NCI-H2171 treated with DMSO at 0.1 percent for 48 hours (cell line): Measurements from ENCODE around the gene RNASE8.

Experiments
- DNase-seq: peaks from one replicate; lab custom pipeline; 2025; lab: John Stamatoyannopoulos, UW

RNASE8 gene

DNA sequence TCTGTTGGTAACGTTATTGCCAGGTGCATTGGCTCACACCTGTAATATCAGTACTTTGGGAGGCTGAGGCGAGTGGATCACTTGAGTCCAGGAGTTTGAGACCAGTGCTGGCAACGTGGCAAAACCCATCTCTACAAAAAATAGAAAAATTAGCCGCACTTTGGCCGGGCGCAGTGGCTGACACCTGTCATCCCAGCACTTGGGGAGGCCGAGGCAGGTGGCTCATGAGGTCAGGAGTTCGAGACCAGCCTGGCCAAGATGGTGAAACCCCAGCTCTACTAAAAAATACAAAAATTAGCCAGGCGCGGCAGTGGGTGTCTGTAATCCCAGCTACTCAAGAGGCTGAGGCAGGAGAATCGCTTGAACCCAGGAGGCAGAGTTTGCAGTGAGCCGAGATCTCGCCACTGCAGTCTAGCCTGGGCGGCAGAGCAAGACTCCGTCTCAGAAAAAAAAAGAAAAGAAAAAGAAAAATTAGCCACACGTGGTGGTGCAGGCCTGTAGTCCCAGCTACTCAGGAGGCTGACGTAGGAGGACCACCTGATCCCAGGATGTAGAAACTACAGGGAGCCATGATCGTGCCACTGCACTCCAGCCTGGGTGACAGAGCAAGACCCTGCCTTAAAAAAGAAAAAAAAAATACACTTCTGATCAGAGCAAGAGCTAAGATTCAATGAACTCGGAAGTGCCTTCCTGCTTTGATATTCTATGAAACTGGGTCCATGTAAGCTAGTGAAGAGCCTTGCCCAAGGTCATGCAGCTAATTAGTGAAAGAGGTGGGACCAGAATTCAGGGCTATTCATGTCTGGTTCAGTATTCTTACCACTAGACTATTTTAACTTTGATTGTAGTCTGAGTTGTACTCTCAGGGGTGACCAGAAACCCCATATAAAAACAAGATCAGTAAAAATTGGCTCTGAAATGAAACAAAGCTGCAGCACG is 4.2 kb upstream of the RNASE8 start:
- no peak for DNase-seq

DNA sequence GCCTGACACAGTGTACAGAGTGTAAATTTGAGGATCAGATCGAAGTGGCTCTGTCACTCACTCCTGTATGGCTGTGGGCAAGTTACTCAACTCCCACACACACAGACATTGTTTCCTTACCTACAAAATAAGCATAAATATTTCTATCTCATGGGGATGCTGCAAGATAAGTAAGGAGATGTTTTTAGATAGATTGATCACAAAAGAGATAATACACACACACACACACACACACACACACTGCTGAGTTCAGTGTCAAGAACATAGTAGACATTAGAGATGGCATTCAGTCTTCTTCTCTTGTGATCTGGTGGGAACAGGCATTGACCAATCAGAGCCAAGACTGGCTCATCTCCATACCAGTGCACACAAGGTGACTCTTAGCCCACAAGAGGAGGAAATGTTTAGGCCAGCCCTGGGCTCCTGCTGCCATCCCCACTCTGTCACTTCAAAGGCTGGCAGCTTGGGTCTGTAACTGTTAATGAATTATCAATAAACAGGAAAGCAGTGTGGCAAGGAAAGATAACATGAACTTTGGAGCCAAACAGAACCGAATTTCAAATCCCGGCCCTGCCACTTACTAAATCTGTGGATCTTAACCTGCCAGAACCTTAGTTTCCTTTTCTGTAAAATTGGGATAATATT is 3.4 kb upstream of the RNASE8 start:
- no peak for DNase-seq

DNA sequence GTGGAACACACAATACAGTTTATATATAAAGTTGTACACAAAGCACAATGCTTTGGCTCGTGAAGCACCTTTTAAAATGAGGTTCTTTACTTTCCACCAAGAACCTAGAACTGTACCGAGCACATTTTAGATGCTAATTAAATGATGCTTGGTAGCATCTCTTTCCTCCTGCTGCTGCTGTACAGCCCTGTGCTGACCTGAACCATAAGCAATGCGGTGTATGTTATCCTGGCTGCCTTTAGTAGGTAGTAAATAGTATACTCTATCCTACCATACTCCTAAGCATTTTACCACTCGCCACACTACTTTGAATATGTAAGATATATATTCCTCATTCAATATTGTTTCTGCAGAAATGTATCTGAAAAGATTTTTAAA is 2.9 kb upstream of the RNASE8 start:
- no peak for DNase-seq

DNA sequence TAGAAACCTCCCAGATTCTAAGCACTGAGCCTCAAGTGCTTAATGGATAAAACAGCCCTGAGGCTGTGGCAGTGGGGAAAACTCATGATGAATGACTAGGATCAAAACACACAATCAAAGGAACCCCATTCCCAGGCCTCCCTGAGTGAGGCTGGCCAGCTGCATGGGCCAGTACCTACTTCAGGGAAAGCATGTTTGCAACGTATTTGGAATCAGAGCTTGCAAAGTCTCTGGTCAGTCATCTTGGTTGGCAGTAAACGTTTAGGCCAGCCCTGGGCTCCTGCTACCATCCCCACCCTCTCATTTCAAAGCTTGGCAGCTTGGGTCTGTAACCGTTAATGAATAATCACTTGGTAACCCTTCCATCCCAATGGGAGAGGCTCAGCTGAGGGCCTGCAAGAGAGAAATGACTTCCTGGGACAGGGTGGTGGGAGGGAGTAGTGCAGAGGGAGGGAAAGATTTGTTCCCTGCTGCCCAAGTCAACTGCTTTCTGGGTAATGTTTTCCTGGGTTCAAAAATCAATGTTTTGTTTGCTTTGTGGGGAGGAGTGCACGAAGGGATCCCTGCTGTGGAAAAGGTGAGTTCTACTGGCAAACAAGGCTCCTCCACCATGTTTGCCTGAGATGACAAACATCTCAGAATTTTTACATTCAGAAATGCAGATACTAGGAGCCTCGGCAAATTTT is 2.0 kb upstream of the RNASE8 start:
- no peak for DNase-seq

DNA sequence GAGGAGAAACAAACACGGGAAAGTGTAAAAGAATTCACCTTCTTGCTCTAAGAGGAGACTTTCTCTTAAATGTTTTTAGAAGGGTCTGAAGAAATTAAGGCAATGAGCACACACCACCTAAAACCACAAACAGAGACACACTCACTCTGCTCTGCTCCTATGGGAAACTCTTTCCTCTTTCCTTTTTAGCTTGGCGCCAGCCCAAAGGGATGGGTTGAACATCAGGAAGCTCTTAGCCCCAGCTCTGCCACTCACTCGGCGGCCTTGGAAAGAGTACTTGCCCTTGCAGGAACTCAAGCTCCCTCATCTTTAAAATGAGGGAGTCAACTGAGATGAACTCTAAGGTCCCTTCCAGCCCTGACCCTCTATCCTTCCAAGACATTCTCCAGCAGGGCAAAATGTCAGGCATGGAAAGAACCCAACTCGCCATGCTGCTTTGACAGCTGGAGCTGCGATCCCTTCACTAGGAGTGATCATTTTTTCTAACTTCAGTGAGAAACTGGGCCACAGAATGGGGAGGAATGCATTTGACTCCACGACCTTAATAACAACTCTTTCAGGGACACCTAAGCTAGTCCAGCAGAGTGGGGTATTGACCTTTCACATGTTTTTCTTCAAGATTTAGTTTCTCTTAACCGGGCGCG is 980 bp upstream of the RNASE8 start:
- no peak for DNase-seq

DNA sequence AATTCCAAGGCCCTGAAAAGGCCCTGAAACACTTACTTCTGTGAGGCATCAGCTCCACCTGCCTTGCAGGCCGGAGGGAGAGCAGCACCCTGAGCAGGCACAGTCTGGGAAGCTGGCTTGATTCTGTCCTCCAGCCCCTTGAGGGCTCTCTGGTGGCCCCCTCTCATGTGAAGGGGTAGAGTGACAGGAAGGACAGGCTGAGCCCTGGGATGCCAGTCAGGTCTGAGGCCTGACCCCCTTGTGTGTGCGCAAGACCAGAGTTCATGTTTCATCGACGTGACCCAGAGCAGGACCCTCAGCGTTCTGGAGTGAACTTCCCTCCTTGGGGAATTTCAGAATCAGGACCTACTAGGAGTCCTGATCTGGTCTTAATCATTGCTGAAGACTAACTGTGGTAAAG is 1.3 kb downstream of the RNASE8 start:
- DNase-seq = no peak

DNA sequence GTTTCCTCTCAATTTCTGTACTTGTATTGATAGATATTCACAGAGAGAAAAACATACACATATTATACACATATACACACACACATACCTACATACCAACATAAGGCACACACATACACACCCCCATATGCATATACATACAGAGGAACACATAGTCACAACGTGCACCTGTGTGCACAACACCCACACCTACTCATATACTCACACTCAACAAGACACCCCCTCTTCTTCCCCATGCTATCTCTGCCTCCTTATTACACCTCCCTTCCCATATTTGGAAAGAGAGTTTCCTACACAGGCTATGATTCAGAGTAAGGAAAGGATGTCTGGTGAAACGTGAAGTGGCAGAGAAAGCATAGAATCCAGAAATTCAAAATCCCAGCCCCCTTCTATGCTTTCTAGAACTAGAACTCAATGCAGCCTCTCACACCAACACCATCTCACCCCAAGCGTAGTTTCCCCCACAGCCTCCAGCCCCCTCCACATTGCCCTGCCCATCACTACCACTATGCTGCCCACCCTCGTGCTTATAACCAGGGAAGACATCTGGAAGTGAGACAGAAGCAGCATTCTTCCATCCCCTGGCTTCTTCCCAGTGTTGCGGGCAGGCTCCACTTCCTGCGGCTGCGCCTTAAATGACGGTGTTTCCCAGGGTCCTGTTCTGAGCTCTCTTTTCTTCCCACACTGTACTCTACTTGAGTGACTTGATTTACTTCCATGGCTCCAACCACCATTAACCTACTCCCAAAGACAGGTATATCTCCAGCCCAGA is 2.4 kb downstream of the RNASE8 start:
- no peak for DNase-seq

DNA sequence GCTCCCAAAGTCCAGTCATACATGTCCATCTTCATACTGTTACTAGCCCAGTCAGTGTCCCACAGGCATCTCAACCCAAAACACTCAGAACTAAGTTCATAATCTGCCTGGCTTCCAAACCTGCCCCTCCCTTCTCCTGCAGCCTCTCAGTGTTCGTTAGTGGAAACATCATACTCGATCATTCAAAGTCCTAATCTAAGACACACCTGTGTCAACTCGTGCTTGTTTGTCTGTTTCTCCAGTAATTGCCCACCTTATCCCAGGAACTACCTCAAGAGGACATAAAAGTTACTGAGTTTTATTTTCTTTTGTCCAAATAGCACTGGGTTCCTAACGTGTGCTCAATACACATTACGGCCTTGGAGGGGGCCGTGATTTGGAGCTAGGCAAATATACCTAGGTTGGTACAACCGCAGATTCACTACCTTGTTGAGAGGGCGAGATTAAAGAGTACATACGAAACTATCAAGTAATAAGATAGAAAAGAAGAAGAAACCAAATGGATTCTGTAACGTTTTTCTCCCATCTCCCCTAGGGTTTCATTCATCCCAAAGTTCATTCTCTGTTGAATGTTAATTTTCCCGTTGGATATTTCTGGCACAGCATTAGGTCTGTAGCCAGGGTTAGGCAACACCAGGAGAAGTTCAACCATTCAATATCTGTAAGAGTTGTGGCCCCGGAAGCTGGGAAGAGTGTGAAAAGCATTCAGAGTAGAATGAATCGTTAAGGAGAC is 3.2 kb downstream of the RNASE8 start:
- DNase-seq = no peak

DNA sequence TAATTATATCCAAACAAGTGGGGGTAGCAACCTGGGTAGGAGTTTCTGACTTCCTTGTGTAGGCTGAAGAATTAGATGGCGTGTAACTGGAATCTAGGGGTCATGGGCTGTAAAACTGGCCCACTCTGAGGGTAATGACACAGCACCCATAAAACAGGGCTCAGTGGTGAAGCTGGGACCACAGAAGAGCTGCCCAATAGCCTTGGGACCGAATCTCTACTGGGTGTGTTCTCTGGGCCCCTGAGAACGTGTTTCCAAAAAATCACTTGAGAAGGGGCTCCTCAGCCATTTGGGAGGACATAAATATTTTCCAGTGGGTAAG is 3.7 kb downstream of the RNASE8 start:
- DNase-seq = no peak

DNA sequence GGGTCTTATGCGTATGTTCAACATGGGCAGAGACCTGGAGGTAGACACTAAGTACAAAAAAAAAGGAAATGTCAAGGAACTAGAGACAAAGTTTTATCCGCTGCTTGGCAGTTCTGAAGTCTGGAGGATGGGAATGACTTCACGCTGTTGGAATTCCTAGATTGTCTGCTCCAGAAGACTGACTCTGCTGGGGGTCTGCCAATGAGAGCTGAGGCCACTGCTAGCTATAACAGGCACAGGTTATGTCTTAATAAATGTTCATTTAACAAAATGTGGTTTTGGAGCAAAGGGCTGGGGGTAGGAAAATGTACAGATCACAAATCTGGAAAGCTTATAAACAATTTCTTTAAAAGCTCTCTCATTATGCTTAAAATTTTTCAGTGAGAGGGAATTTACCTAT is 5.9 kb downstream of the RNASE8 start:
- DNase-seq = no peak

DNA sequence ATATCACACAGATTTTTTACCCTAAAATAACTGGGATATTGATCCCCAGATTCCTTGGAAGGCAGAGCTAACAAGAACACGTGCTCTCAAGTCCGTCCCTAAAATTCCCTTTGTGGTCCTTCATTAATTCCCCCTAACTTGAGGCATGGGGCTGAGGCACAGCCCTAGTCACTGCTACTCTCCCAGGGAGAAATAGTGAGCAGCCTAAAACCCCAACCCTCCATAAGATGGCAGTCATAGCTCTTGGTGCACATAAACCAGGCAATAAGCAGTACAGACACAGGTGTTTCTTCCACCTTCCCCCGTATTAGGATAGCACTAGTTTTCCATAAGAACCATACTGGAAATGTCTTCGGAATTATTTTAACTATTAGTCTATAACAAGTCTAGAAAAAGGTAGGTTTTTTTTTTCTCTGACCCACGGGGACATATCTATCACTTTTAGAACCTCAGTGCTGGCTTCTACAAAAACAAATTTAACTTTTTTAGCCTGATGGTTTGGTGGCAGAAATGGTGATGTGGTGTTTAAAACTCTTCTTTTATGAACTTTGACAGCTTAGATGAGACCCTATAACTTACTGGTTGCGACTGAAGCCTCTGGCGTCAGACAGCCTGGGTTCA is 9.4 kb downstream of the RNASE8 start:
- DNase-seq = peak; percentile 81

DNA sequence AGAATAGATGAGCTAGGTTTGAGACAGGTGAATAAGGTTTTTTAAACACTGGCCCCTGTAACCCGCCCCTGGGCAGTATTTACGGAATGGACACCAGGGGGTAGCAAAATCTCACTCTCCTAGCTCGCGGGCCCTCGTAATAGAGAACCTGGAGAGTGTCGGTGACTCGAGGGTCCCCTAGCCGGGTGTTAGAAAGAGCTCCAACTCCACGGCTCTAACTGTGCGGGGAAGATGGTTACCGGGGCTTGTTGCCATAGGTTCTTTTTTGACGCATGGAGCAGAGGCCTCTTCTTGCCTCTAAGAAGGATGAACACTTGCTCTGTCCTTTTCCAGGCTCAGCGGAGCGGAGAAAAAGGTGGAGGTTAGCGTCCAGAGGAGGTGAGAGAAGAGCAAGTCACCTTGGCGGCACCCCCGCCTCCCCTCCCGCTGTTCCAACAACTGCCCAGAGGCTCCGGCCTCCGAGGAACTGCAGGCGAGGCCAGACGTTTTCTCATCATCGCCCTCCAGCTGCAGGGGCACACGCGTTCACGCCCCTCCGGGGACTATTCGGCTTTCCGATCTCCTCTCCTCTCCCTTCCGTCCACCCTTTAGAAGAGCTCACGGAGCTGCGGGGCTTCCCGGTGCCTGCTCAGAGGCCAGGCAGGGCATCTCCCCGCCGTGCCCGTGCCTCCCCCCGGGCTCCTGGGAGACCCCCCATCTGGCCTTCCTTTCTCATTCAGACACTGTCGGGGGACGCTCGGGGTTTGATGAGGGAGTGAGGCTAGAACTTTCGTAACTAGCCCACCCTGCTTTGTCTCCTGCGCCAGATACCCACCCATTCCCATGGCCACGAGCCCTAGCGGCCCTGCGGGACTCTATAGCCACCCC is 11.1 kb downstream of the RNASE8 start:
- peak; percentile 91 for DNase-seq

DNA sequence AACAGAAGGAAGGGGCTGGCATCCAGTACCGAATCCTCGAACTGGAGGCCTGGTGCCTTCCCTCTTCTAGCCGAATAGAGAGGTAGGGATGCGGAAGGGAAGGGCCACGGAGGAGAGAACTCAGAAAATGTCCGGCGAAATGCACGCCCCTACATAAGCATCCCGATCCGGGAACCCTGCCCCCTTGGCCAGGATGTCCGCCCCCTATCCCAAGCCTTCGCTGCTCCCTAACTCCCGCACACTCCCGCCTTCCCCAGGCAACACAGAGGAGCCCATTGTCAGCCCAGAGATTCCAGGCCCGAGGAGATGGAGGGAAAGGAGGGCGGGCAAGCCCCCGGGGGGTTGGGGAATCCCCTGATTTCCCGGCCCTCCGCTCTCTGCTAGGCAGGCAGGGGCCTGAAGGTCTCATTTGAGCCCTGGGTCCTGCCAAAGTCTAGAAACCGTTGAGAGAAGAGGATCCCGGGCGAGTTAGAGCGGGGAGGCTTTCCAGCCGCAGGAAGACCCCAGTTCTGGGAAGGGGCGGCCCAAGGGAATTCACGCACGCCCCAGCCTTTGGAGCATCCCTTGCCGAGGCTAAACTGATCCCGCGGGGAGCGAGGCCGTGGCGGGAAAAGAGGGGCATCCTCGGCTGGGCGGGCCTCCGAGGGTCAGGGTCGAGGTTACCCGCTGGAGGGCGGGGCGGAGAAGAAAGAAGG is 11.9 kb downstream of the RNASE8 start:
- DNase-seq = peak; percentile 66

DNA sequence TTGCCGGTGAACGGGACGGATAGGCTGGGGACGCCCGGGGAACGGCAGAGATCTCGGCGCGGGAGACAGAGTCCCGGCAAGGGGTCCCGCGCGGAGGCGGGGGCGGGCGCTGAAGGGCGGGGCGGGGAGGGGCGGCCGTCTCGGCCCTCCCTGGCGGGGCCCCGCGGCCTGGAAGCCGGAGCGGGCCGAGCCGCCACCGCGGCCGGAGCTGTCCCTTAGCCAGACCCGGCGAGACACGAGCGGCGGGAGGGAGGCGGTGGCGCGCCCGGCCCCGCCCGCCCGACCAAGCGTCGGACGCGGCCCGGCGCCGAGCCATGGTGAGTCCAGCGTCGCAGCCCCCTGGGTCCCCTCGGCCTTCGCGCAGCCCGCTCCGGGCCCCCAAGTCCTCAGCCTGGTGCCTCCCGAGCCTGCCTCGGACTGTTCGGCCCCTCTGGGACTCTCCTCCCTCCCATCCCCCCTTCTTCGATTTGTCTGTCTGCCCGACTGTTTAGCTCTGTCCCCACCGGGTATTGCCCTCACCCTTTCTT is 12.5 kb downstream of the RNASE8 start, which contains the start of gene ARHGEF40:
Gene ARHGEF40 (plus strand): TSS at position 222 of the 527 bp plus-strand sequence. CDS start 93 bp downstream, at position 315.
- no peak for DNase-seq

DNA sequence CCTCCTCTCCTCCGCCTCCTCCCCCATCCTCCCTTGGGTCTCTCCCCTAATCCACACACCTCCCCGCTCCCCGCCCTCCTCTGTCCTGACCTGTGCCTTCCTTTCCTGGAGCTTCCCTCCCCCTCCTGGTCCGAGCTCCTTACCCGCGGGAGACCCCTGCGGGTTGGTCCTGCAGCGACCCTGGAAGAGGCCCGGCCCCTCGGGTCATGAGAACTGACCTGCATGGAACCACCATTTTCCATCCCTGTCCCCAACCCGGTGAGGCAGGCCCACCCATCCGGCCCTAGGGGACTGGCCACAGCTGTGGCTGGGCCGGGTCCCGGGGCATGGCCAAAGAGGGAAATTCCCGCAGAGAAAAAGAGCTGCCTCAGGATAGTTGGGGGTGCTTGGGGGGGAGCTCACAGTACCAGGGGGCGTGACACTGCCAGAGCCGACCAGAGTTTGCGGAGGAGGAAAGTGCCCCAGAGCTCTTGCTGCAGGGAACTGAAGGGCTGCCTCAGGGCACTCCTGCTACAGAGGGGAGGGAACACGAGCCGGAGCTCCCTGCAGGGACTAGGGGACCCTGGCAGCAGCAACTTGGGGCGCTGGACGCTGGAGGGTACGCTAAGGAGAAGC is 13.1 kb downstream of the RNASE8 start:
- DNase-seq = peak; percentile 48

DNA sequence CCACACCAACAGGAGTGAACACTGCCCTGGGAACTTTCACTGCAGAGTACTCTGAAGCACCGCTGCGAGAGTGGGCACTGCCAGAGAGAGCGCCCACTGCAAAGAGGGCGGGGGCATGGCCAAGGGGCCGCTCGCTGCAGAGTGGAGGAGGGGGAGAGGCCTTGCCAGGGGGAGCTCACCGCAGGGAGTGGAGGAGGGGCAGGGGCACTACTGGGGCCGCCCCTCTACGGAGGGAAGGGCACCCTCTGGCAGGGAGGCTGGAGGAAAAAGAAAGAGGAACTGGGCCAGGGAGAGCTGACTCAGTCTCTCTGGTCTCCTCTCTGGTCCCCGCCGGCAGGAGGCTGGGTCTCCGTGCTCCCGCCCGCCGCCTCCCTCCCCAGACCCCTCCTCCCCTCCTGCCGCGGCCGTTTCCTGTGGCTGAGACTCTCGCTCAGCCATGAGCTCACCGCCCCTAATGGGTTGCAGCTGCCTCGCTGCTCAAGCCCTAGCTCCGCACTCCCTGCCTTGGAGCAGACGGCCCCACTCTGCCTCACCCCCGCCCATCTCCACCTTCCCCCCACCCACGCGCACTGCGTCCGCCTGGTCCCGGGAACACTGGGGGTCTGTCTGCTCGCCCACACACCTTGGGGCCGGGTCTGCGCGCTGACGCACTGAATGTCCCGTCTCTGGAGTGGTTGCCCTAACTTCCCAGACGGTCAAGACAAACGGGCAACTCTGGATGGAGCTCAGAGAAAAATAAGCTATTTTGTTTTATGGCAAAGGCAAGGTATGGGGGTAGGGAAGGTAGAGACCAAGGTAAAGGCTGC is 13.8 kb downstream of the RNASE8 start:
- peak; percentile 82 for DNase-seq

DNA sequence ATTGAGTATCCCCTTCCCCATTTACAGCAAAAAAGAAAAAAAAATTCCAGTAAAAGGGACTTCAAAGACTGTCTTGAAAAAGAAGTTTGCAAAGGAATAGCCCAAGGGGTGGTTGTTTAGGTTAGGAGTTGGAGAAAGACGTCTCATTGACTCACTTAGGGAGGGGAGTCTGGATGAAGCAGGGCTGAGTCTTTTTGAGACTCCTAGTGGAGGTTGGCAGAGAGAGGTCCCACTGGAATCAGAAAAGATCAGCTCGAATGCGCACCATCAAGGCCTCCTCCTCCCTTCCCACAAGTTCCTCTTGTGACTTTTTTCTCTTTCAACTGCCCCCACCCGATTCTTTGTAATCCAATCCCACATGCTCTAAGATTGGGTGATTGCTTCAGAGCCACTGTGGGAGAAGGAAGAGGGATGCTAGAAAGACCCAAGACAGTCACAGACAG is 14.4 kb downstream of the RNASE8 start:
- DNase-seq = peak; percentile 25
